Activated CD4-positive, alpha-beta memory T cell treated with anti-CD3 and anti-CD28 coated beads for 36 hours (primary cell): ENCODE data around the gene ASIC2. TPM values are rescaled to one million over a fixed set of nuclear protein-coding genes. Genes with fewer than 3 reads are reported as not detected.

Experiments used
- CTCF ChIA-PET: fragments of 350-600 bp; sonication (Branson Sonifier 250); formaldehyde crosslinking; loops from one replicate; lab custom pipeline; 2021; ENCODE audit warnings: antibody characterized with exemption, inconsistent platforms; lab: Charles Lee
- POLR2A ChIA-PET: fragments of 350-600 bp; sonication (Branson Sonifier 250); formaldehyde crosslinking; loops from one replicate; lab custom pipeline; 2021; ENCODE audit warnings: antibody characterized with exemption; lab: Charles Lee
- DNase-seq: peaks from one replicate; pipeline ENCODE4 v3.0.0-alpha.2; 2020
- H3K27ac Mint-ChIP-seq: one replicate; pipeline ENCODE4 v1.8.0; 2021; ENCODE audit warnings: mixed read lengths
- H3K27me3 Mint-ChIP-seq: one replicate; pipeline ENCODE4 v1.8.0; 2021; ENCODE audit warnings: mixed read lengths
- H3K36me3 Mint-ChIP-seq: one replicate; pipeline ENCODE4 v1.8.0; 2021; ENCODE audit warnings: mixed read lengths
- H3K4me1 Mint-ChIP-seq: one replicate; pipeline ENCODE4 v1.8.0; 2021; ENCODE audit warnings: low read depth, mixed read lengths
- H3K4me3 Mint-ChIP-seq: one replicate; pipeline ENCODE4 v1.8.0; 2021; ENCODE audit warnings: mild to moderate bottlenecking, mixed read lengths
- H3K9me3 Mint-ChIP-seq: one replicate; pipeline ENCODE4 v1.8.0; 2021; ENCODE audit warnings: mixed read lengths
- intact Hi-C: fragments of 100-400 bp; cut with micrococcal nuclease; formaldehyde crosslinking; loops from one replicate; pipeline ENCODE4 v1.15.1; 2023
- total RNA-seq, 2 experiments: library from RNA; stranded (reverse); gene quantifications; one replicate each; pipeline ENCODE4 v1.2.3, GENCODE V29; 2021

The ASIC2 gene
- not detected for total RNA-seq

- no peak within 1 kb of the TSS for H3K27ac Mint-ChIP-seq
- no peaks in the 10 kb centered on the region for H3K9me3 Mint-ChIP-seq
- no peak for DNase-seq
- peaks cover 10% of the 10 kb centered on the region for H3K4me1 Mint-ChIP-seq
- H3K27me3 Mint-ChIP-seq: peaks cover 55% of the 10 kb centered on the region
- H3K36me3 Mint-ChIP-seq: no peaks in the 10 kb centered on the region
- H3K4me3 Mint-ChIP-seq: no peak within 1 kb of the TSS
- ChIA-PET CTCF (no interaction called here), POLR2A (no interaction called here)
- intact Hi-C loops: no loop called here
Measured at GRCh38 chr17:33292981-33293867, at the start of gene ASIC2. Gene ASIC2, minus strand, starts transcription at chr17:33293295.

DNA sequence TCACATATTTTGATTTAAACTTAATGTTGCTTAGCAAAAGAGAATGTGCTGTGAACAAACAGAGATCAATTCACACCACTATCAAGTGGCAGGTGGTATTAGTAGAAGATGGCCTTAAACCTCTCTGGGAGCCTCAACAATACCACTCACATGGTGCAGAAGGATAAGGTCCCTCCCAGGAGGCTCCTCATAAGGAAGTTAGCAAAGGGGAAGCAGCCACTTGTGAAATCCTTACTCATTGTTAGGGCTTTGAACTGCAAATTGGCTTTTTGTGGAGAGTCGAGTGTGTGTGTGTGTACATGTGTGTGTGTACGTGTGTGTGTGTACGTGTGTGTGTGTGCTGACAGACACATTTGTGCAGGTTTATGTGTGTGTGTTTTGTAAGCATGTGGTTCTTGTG, 48.9 kb upstream of the ASIC2 start:
- ChIA-PET POLR2A (no interaction called here), CTCF (no interaction called here)
- no peak overlapping the region for H3K27ac Mint-ChIP-seq
- no peaks in the 10 kb centered on the region for H3K4me1 Mint-ChIP-seq
- no peak for DNase-seq
- no peak overlapping the region for H3K4me3 Mint-ChIP-seq
- intact Hi-C loops: no loop called here
- no peaks in the 10 kb centered on the region for H3K36me3 Mint-ChIP-seq
- peaks cover 16% of the 10 kb centered on the region for H3K27me3 Mint-ChIP-seq
- H3K9me3 Mint-ChIP-seq: no peaks in the 10 kb centered on the region

DNA sequence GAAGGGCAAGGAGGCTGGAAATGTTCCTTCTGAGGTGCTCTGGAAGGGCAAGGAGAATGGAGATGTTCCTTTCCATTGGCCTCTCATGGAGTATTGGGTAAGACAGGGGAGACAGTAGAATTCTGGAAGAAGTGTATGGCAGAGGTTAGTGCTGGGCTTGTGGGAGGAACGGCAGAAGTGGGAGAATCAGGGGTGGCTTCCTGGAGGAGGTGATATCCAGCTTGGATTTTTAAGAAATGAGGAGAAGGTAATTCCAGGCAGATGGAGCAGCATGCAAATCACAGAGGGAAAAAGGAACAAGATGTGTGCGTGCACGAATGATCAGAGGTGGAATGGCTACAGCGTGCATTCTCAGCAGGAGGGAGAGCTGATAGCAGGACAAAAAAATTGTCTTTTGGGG, 45.1 kb upstream of the ASIC2 start:
- ChIA-PET POLR2A (no interaction called here), CTCF (no interaction called here)
- H3K9me3 Mint-ChIP-seq: no peaks in the 10 kb centered on the region

DNA sequence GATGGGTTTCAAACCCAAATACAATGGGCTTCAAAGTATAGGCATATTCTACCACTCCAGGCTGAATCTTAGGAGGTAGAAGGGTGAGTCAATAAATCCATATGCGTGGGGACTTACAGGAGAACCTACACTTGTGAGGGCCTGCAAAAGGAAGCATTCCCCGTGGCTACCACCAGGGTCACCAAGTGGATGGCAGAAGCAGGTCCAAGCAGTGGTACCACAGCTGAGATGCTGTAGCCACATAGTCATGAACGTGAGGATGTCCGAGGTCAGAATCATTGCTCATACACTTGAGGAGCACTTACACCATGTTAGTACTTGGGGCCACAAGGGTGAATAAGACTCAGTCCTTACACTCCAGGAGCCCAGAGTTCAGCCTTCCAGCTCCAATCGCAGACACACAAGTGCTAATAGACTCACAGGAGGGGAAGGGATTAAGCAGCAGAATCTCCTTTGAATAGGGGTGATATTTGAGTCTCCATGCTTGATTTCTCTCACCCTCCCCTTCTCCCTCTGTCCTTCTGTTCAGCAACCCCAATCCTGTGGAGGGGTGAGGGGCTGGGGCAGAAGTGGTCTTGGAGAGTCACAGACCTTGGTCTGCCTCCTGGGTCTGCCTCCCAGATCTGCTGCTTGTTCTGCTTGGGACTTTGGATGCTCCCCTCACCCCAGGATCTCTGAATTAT, 42.5 kb upstream of the ASIC2 start:
- peaks cover 12% of the 10 kb centered on the region for H3K27me3 Mint-ChIP-seq
- DNase-seq: no peak
- intact Hi-C loops: no loop called here

More for the DNA sequence above, 45.1 kb upstream of the ASIC2 start:
- no peaks in the 10 kb centered on the region for H3K36me3 Mint-ChIP-seq
- intact Hi-C loops: no loop called here
- no peaks in the 10 kb centered on the region for H3K4me1 Mint-ChIP-seq
- no peak overlapping the region for H3K27ac Mint-ChIP-seq
- no peak for DNase-seq
- no peak overlapping the region for H3K4me3 Mint-ChIP-seq
- H3K27me3 Mint-ChIP-seq: peaks cover 16% of the 10 kb centered on the region

DNA sequence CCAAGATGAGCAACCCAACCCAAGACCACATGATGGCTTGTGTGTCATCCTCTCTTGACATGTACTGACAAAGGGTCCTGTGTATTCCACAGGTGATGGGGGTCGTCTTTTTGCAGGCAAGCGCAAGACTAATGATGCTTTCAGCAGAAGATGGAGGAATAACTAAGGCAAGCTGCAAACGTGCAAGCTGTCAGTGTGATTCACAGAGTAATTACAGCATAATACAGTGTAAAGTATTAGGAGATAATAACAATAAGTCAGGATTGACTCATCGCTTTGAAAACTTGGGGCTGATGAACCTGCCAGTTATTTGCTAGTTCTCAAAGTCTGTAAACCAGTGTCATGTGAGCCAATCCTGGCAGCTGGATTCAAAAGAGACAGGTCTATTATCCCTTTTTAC, 41.6 kb upstream of the ASIC2 start:
- no peak overlapping the region for H3K4me3 Mint-ChIP-seq
- ChIA-PET CTCF (no interaction called here), POLR2A (no interaction called here)

More for the DNA sequence above, 42.5 kb upstream of the ASIC2 start:
- no peak overlapping the region for H3K4me3 Mint-ChIP-seq
- ChIA-PET CTCF (no interaction called here), POLR2A (no interaction called here)
- H3K9me3 Mint-ChIP-seq: no peaks in the 10 kb centered on the region
- H3K27ac Mint-ChIP-seq: no peak overlapping the region
- H3K4me1 Mint-ChIP-seq: no peaks in the 10 kb centered on the region
- H3K36me3 Mint-ChIP-seq: no peaks in the 10 kb centered on the region

DNA sequence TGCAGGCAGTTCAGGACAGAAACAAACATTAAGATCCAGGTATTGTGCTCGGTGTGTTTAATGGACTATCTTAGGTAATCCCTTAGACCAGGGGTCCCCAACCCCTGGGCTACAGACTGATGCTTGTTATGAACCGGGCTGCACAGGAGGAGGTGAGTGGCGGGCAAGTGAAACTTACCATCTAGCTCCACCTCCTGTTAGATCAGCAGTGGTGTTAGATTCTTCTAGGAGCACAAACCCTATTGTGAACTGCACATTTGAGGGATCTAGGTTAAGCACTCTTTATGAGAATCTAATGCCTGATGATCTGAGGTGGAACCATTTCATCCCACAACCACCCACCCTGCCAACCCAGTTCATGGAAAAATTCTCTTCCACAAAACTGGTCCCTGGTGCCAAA, 37.8 kb upstream of the ASIC2 start:
- H3K9me3 Mint-ChIP-seq: no peaks in the 10 kb centered on the region
- no peak for DNase-seq
- POLR2A ChIA-PET: no interaction called here
- H3K27ac Mint-ChIP-seq: no peak overlapping the region
- H3K4me1 Mint-ChIP-seq: no peaks in the 10 kb centered on the region
- H3K27me3 Mint-ChIP-seq: peaks cover 3% of the 10 kb centered on the region
- CTCF ChIA-PET: no interaction called here
- H3K4me3 Mint-ChIP-seq: no peak overlapping the region
- intact Hi-C loops: no loop called here
- no peaks in the 10 kb centered on the region for H3K36me3 Mint-ChIP-seq

More for the DNA sequence above, 41.6 kb upstream of the ASIC2 start:
- Mint-ChIP-seq H3K9me3 (no peaks in the 10 kb centered on the region), H3K36me3 (no peaks in the 10 kb centered on the region), H3K4me1 (no peaks in the 10 kb centered on the region), H3K27ac (no peak overlapping the region), H3K27me3 (peaks cover 10% of the 10 kb centered on the region)
- intact Hi-C loops: no loop called here
- DNase-seq: no peak

DNA sequence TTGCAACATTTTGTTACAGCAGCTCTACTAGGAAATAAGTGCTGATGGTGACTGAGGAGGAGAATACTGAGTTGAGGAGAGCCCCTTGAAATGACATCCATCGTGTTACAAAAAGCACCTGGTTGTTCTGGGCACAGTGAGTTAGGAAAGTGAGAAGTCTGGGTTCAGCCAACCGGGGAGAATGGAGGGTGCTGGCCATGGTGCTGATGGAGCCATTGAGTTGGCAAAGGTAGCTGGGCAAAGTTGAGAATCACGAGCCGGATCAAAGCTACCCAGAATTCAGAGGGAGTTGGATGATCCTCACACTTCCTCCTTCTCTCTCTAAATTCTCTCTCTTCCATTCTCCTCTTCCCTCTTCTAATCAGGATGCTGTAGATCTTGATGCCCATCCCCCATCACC, 35.0 kb upstream of the ASIC2 start:
- Mint-ChIP-seq H3K4me1 (no peaks in the 10 kb centered on the region), H3K9me3 (no peaks in the 10 kb centered on the region)
- intact Hi-C loops: no loop called here

DNA sequence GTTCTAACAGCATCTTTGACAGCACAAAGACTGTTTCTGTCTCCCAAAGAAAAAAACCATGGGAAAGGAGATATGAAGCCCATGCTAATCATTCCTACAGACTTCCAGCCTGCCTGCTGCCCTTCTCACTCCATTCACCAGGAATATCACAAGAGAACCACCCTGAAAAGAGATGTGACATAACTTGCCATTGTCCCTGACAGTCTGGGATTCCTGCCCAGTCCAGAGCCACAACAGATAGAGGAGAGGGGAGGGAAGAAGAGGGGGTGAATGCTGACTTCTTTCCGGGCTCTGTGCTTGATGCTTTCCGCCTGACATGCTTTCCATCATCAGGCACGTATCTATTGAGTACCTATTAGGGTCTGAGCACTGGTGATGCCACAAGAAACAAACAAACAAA, 31.6 kb upstream of the ASIC2 start:
- ChIA-PET POLR2A (no interaction called here), CTCF (no interaction called here)
- Mint-ChIP-seq H3K4me3 (no peak overlapping the region), H3K36me3 (no peaks in the 10 kb centered on the region), H3K27me3 (peaks cover 3% of the 10 kb centered on the region), H3K9me3 (no peaks in the 10 kb centered on the region), H3K27ac (no peak overlapping the region), H3K4me1 (no peaks in the 10 kb centered on the region)
- DNase-seq: no peak
- intact Hi-C loops: no loop called here

More for the DNA sequence above, 35.0 kb upstream of the ASIC2 start:
- ChIA-PET CTCF (no interaction called here), POLR2A (no interaction called here)
- H3K27me3 Mint-ChIP-seq: peaks cover 3% of the 10 kb centered on the region
- H3K27ac Mint-ChIP-seq: no peak overlapping the region
- H3K36me3 Mint-ChIP-seq: no peaks in the 10 kb centered on the region
- H3K4me3 Mint-ChIP-seq: no peak overlapping the region
- DNase-seq: no peak

- POLR2A ChIA-PET: no interaction called here
- H3K27me3 Mint-ChIP-seq: peaks cover 4% of the 10 kb centered on the region
- no peak overlapping the region for H3K27ac Mint-ChIP-seq
- no peaks in the 10 kb centered on the region for H3K9me3 Mint-ChIP-seq
- H3K4me1 Mint-ChIP-seq: no peaks in the 10 kb centered on the region
- no peaks in the 10 kb centered on the region for H3K36me3 Mint-ChIP-seq
- CTCF ChIA-PET: no interaction called here
- H3K4me3 Mint-ChIP-seq: no peak overlapping the region
- intact Hi-C loops: no loop called here
- no peak for DNase-seq
Measured at GRCh38 chr17:33322063-33322462, 29.0 kb upstream of the ASIC2 start.

DNA sequence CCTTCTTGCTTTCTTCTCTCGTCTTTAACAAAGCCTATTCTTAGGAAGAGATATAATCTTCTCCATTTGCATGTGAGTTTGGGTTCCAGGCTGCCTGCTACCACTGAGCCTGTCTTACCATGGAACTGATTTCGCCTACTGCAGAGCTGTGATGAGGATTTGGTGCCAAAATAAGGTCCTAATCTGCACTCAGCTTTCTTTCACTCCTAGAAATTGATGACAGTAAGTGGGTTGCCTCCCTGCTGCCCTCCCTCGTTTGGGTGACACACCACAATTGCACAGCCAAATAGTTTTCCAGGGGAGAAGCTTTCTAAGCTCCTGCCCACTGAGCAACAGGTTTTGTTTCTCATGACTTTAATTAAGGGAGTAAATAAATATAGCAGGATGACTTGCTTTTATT, 25.1 kb upstream of the ASIC2 start:
- Mint-ChIP-seq H3K9me3 (no peaks in the 10 kb centered on the region), H3K27me3 (peaks cover 6% of the 10 kb centered on the region), H3K27ac (no peak overlapping the region), H3K4me3 (no peak overlapping the region), H3K4me1 (no peaks in the 10 kb centered on the region), H3K36me3 (no peaks in the 10 kb centered on the region)
- intact Hi-C loops: no loop called here
- no peak for DNase-seq
- CTCF ChIA-PET: no interaction called here
- POLR2A ChIA-PET: no interaction called here

GRCh38 chr17:33316746-33317145, 23.7 kb upstream of the ASIC2 start:
- ChIA-PET CTCF (no interaction called here), POLR2A (no interaction called here)
- no peaks in the 10 kb centered on the region for H3K4me1 Mint-ChIP-seq
- no peaks in the 10 kb centered on the region for H3K36me3 Mint-ChIP-seq
- no peak overlapping the region for H3K27ac Mint-ChIP-seq
- no peak for DNase-seq
- intact Hi-C loops: no loop called here
- no peak overlapping the region for H3K4me3 Mint-ChIP-seq
- peaks cover 11% of the 10 kb centered on the region for H3K27me3 Mint-ChIP-seq
- no peaks in the 10 kb centered on the region for H3K9me3 Mint-ChIP-seq

- H3K4me3 Mint-ChIP-seq: no peak overlapping the region
- no peak for DNase-seq
- CTCF ChIA-PET: no interaction called here
- H3K4me1 Mint-ChIP-seq: no peaks in the 10 kb centered on the region
- H3K9me3 Mint-ChIP-seq: no peaks in the 10 kb centered on the region
- POLR2A ChIA-PET: no interaction called here
- no peak overlapping the region for H3K27ac Mint-ChIP-seq
- no peaks in the 10 kb centered on the region for H3K36me3 Mint-ChIP-seq
- intact Hi-C loops: no loop called here
- H3K27me3 Mint-ChIP-seq: peaks cover 13% of the 10 kb centered on the region
Measured at GRCh38 chr17:33310296-33310695, 17.2 kb upstream of the ASIC2 start.

DNA sequence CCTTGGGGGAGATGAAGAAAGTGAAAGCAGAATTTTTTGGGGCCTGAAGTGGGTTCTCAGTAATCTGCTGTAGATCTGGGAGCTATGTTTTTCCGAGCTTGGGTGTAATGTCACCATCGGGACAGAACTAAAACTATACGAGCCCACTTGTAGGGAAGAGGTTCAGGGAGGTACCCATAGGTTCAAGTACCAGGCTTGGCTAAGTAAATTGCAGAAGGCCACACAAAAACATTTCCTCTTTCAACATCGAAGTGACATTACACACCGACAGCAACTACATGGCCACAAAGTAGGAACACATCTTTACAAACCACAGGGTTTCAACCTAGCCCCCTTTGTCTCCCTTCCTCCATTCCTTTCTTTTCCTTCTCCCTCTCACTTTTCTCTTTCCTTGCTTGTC, 10.2 kb upstream of the ASIC2 start:
- intact Hi-C loops: no loop called here
- H3K4me1 Mint-ChIP-seq: peaks cover 7% of the 10 kb centered on the region
- no peak overlapping the region for H3K4me3 Mint-ChIP-seq
- no peak overlapping the region for H3K27ac Mint-ChIP-seq
- H3K27me3 Mint-ChIP-seq: peaks cover 3% of the 10 kb centered on the region
- no peak for DNase-seq
- no peaks in the 10 kb centered on the region for H3K36me3 Mint-ChIP-seq
- ChIA-PET CTCF (no interaction called here), POLR2A (no interaction called here)
- H3K9me3 Mint-ChIP-seq: no peaks in the 10 kb centered on the region
